ENCODE measurements around the gene HAPLN2.

- no peak for TF ChIP-seq CTCF (IDR thresholded peaks at IDR 0.05)
- no peak for TF ChIP-seq POLR2A (IDR thresholded peaks at IDR 0.05; ENCODE audit: low read depth)
- TF ChIP-seq POLR2AphosphoS5 (IDR thresholded peaks at IDR 0.05): no peak
Observed at GRCh38 chr1:156646738-156647211, 27.6 kb downstream of the HAPLN2 start.

All from esophagus muscularis mucosa (tissue), 3 donors.